Lower leg skin (tissue), 3 donors: ENCODE results near the gene GRIK4.
"Not testable (repeated sequence)": the region's sequence is repeated elsewhere in the genome, so short reads cannot be mapped to it uniquely, and the experiment has no call there.

Experiments used
- POLR2A ChIP-seq, 2 donors: fragments of 450-650 bp; IDR thresholded peaks; one replicate each; pipeline ENCODE4 v1.6.1; 2016 to 2017; ENCODE audit warnings: antibody characterized with exemption in 2 of 2, mild to moderate bottlenecking in 1 of 2, moderate library complexity in 1 of 2
- TF ChIP-seq, protein P1 (sequence below), 3 donors: fragments of 450-650 bp; IDR thresholded peaks; one replicate each; pipeline ENCODE4 v1.5.1; 2016; ENCODE audit warnings: antibody characterized with exemption in 3 of 3, mild to moderate bottlenecking in 3 of 3, moderate library complexity in 2 of 3

DNA sequence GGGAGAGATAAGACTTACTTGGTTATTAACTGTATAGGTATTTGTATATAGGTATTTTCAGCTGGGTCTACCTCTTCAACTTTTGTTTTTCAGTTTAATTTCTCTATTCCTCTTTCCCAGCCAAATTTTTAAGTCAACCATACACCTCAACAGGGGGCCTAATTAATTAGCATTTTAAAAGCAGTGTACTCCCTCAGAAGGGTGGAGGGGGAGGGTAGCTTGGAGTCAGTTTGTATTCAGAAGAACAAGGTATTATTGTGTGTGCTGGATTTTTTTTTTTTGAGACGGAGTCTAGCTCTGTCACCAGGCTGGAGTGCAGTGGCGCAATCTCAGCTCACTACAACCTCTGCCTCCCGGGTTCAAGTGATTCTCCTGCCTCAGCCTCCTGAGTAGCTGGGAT is 8.0 kb upstream of the GRIK4 start:
- TF ChIP-seq, protein P1, sequence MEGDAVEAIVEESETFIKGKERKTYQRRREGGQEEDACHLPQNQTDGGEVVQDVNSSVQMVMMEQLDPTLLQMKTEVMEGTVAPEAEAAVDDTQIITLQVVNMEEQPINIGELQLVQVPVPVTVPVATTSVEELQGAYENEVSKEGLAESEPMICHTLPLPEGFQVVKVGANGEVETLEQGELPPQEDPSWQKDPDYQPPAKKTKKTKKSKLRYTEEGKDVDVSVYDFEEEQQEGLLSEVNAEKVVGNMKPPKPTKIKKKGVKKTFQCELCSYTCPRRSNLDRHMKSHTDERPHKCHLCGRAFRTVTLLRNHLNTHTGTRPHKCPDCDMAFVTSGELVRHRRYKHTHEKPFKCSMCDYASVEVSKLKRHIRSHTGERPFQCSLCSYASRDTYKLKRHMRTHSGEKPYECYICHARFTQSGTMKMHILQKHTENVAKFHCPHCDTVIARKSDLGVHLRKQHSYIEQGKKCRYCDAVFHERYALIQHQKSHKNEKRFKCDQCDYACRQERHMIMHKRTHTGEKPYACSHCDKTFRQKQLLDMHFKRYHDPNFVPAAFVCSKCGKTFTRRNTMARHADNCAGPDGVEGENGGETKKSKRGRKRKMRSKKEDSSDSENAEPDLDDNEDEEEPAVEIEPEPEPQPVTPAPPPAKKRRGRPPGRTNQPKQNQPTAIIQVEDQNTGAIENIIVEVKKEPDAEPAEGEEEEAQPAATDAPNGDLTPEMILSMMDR (IDR thresholded peaks at IDR 0.05) = not testable (repeated sequence)
- TF ChIP-seq POLR2A (IDR thresholded peaks at IDR 0.05) = not testable (repeated sequence)
